WERI-Rb-1 (cell line): ENCODE measurements around the gene NABP2.

Source experiments
- DNase-seq: peaks from one replicate; pipeline ENCODE4 v3.0.0-alpha.2; 2020
- H3K27ac ChIP-seq: fragments of 250-450 bp; sonication (Bioruptor Pico); 2 replicates; pipeline ENCODE4 v1.5.1; 2020; ENCODE audit warnings: mild to moderate bottlenecking, moderate library complexity
- H3K27me3 ChIP-seq: fragments of 250-450 bp; sonication (Bioruptor Pico); 2 replicates; pipeline ENCODE4 v1.5.1; 2021; ENCODE audit warnings: mild to moderate bottlenecking, low read depth, moderate library complexity; ENCODE audit not compliant: insufficient read depth, severe bottlenecking
- H3K36me3 ChIP-seq: fragments of 250-450 bp; sonication (Bioruptor Pico); 2 replicates; pipeline ENCODE4 v1.5.1; 2020; ENCODE audit warnings: mild to moderate bottlenecking, moderate library complexity
- H3K4me3 ChIP-seq: 2 replicates; pipeline ENCODE4 v1.5.1; 2011; ENCODE audit warnings: low read depth, mild to moderate bottlenecking, control low read depth, low read length
- H3K9me3 ChIP-seq: fragments of 250-450 bp; sonication (Bioruptor Pico); 2 replicates; pipeline ENCODE4 v1.5.1; 2021; ENCODE audit warnings: mild to moderate bottlenecking, moderate library complexity; ENCODE audit not compliant: severe bottlenecking
- TF ChIP-seq, protein P1 (sequence below): IDR thresholded peaks from 2 replicates; pipeline ENCODE4 v1.5.1; 2011; ENCODE audit warnings: low read depth, mild to moderate bottlenecking, control low read depth, inconsistent platforms, low read length

The NABP2 gene

DNA sequence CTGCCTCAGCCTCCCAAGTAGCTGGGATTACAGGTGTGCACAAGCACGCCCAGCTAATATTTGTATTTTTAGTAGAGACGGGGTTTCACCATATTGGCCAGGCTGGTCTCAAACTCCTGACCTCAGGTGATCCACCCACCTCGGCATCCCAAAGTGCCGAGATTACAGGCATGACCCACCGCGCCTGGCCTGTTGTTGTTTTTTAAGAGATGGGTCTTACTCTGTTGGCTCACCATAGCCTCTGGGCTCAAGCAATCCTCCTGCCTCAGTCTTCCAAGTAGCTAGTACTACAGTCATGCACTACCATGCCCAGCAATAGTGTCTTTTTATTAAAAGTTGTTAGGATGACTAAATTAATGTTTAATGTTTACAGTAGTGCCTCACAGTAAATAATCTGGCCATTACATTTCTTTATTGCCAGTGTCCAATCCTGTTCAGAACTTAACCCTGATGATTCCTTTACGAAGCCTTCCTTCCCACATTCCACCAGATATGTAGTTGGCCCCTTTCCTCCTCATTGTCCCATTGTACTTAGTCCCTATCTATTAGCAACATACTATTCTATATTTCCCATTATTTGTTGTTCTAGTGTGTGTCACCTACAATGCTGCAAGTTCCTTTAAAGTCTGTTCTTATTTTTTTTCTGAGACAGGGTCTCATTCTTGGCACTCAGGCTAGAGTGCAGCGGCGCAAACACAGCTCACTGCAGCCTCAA lies 26.1 kb upstream of the NABP2 start:
- Histone ChIP-seq H3K27ac (no peak overlapping the region), H3K36me3 (no peaks in the 10 kb centered on the region), H3K27me3 (no peaks in the 10 kb centered on the region), H3K9me3 (no peaks in the 10 kb centered on the region), H3K4me3 (no peak overlapping the region)
- no peak for DNase-seq
- TF ChIP-seq, protein P1, sequence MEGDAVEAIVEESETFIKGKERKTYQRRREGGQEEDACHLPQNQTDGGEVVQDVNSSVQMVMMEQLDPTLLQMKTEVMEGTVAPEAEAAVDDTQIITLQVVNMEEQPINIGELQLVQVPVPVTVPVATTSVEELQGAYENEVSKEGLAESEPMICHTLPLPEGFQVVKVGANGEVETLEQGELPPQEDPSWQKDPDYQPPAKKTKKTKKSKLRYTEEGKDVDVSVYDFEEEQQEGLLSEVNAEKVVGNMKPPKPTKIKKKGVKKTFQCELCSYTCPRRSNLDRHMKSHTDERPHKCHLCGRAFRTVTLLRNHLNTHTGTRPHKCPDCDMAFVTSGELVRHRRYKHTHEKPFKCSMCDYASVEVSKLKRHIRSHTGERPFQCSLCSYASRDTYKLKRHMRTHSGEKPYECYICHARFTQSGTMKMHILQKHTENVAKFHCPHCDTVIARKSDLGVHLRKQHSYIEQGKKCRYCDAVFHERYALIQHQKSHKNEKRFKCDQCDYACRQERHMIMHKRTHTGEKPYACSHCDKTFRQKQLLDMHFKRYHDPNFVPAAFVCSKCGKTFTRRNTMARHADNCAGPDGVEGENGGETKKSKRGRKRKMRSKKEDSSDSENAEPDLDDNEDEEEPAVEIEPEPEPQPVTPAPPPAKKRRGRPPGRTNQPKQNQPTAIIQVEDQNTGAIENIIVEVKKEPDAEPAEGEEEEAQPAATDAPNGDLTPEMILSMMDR: no peak

DNA sequence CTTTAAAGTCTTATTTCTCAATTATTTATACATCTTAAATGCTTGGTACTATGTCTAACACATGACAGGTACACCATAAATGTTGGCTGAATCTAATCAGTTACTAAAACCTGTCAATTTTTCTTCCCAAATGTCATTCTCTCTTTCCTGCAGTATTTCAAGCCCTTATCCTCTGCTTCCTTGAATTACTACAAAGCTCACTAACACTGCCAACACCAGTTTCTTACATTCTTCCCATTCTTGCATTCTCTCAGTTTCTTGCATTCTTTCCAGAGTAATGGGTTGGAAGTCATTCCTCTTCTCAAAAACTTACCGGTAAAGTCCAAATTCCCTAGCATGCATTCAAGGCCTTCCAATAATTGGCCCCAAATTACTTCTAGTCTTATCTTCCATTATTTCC lies 25.3 kb upstream of the NABP2 start:
- no peak overlapping the region for H3K4me3 ChIP-seq
- no peaks in the 10 kb centered on the region for H3K27me3 ChIP-seq
- DNase-seq: no peak
- TF ChIP-seq, protein P1: no peak
- no peaks in the 10 kb centered on the region for H3K36me3 ChIP-seq
- no peak overlapping the region for H3K27ac ChIP-seq
- H3K9me3 ChIP-seq: no peaks in the 10 kb centered on the region

DNA sequence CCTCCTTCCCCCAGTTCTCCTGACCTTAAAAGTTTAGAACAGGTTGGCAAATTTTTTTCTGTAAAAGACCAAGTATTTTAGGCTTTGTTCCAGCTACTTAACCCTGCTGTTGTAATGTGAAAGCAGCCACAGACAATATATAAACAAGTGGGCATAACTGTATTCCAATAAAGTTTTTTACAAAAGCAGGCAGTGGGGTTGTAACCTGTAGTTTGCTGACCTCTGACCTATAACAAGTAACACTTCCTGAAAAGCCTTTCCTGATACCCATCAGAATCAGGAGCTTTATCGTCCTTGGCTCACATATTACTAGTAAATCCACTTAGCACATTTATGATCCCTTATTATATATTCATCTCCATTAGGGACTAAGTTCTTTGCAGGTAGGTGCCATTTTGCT lies 21.8 kb upstream of the NABP2 start:
- H3K4me3 ChIP-seq: no peak overlapping the region
- H3K27ac ChIP-seq: no peak overlapping the region
- H3K36me3 ChIP-seq: peaks cover 17% of the 10 kb centered on the region
- H3K9me3 ChIP-seq: no peaks in the 10 kb centered on the region
- no peaks in the 10 kb centered on the region for H3K27me3 ChIP-seq
- DNase-seq: no peak
- TF ChIP-seq, protein P1: no peak

DNA sequence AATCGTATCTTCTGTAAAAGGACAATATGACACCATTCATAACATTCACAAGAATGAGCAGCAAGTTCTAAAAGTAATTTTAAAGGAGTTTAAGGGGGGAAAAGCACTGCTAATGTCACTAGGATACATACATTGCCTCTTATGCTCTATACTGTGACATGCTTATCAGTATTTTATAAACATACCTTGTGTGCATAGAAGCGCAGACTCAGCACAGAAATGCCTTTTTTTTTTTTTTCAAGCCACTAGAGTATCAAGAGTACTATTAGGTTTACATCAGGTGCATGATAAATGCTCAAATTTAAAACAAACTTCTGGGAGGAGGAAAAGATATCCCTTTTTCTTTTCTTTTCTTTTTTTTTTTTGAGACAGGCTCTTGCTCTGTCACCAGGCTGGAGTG lies 21.3 kb upstream of the NABP2 start:
- Histone ChIP-seq H3K4me3 (no peak overlapping the region), H3K9me3 (no peaks in the 10 kb centered on the region), H3K36me3 (peaks cover 22% of the 10 kb centered on the region), H3K27ac (no peak overlapping the region), H3K27me3 (no peaks in the 10 kb centered on the region)
- TF ChIP-seq, protein P1: no peak
- DNase-seq: no peak

DNA sequence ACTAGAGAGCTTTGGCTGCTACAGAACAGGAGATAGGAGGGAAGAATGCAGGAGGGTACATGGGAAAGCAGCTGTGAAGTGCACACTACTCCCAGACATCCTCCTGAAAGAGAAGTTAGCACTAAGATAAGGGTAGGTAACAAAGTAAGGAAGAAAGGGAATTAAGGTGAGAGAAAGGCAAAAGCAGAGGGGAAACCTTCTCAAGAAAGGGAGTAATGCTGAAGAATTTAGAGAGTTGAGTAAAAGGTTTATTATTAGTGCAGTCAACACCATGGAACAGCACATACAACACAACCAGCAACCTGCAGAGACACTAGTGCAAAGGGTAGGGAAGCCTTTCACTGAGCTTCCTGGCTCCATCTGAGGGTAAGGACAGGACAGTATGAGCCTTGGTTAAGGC lies 19.9 kb upstream of the NABP2 start:
- H3K27me3 ChIP-seq: no peaks in the 10 kb centered on the region
- TF ChIP-seq, protein P1: no peak
- no peaks in the 10 kb centered on the region for H3K9me3 ChIP-seq
- H3K27ac ChIP-seq: no peak overlapping the region
- no peak for DNase-seq
- H3K36me3 ChIP-seq: peaks cover 30% of the 10 kb centered on the region
- H3K4me3 ChIP-seq: no peak overlapping the region

DNA sequence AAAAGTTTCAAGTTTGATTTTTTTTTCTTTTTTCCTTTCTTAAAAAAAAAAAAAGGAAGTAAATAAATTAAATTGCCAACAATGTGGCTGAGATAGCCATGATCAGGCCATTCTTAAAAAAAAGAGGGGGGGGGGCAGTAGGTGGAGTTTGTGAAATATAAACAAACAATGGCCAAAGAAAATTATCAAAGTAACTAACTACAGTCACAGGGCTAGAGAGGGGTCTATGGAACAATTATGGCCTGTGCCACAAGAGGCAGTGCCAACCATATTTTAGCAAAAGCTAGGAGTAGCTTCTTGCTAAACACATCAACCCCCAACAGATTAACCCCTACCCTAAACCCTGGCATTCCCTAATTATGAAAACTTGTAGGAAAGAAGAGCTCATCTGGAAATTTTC lies 18.7 kb upstream of the NABP2 start:
- no peak overlapping the region for H3K4me3 ChIP-seq
- peaks cover 41% of the 10 kb centered on the region for H3K36me3 ChIP-seq
- H3K27ac ChIP-seq: no peak overlapping the region
- no peaks in the 10 kb centered on the region for H3K27me3 ChIP-seq
- H3K9me3 ChIP-seq: no peaks in the 10 kb centered on the region
- TF ChIP-seq, protein P1: no peak
- DNase-seq: no peak
